HG02970 (cell line): ENCODE results near the gene QSOX2.
A peak's percentile ranks its signal among the peaks of the same experiment; 100 is the strongest.

Experiments used
- ATAC-seq: cut with Tn5 transposase; IDR thresholded peaks from one replicate; pipeline ENCODE4 v1.9.1; 2021; ENCODE audit warnings: mild to moderate bottlenecking, moderate library complexity, moderate number of reproducible peaks; ENCODE audit not compliant: unreplicated experiment, low FRiP score

Gene QSOX2

DNA sequence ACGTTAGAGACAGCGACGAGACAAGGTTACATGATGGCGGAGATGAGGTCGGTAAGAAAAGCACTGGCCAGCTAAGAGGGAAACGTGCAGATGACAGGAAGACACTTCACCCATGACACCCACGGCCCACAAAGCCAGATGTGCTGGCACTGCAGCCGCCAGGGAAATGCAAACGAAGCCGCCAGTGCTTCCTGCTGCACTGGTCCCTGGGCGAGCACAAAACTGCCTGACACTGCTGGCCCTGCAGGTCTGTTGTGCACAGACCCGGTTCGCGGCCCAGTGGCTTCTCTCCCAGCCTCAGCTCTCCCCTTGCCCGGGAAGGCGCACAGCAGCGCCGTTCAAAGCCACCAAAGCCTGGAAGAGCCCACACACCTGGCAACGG, 20.3 kb downstream of the QSOX2 start:
- peak; percentile 45 for ATAC-seq

DNA sequence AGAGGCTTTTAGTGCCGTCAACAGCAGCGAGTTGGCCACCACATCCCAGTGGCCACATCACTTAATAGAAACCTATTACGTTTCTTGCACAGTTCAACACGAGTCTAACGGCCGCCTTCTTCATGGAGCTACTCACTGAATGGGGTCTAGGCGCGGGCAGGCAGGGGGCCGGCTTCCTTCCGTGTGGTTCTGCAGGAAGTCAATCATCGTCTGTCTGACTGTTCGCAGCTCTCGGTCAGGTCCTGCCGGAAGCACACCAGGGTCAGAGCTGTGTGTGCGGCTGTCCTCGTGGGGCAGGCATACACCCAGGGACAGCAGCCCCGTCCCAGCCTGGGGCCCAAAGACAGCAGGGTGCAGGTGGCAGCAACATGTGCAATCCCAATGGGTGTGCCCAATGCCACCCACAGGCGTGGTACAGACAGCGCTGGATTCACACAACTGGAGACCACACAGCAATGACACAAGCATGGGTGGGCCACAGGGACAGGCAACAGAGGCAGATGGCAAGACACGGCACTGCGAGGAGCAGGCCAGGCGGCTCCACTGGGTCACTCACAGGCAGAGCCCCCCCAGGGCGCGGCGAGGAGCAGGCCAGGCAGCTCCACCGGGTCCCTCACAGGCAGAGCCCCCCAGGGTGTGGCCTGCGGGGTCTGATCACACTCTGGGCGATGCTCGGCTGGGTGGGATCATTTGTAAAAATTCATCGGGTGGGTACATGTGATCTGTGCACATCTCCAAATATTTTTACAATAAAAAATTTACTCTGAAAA, 21.6 kb downstream of the QSOX2 start:
- ATAC-seq, result no peak

GRCh38 chr9:136222906-136223285, 22.7 kb downstream of the QSOX2 start:
- ATAC-seq, result no peak

DNA sequence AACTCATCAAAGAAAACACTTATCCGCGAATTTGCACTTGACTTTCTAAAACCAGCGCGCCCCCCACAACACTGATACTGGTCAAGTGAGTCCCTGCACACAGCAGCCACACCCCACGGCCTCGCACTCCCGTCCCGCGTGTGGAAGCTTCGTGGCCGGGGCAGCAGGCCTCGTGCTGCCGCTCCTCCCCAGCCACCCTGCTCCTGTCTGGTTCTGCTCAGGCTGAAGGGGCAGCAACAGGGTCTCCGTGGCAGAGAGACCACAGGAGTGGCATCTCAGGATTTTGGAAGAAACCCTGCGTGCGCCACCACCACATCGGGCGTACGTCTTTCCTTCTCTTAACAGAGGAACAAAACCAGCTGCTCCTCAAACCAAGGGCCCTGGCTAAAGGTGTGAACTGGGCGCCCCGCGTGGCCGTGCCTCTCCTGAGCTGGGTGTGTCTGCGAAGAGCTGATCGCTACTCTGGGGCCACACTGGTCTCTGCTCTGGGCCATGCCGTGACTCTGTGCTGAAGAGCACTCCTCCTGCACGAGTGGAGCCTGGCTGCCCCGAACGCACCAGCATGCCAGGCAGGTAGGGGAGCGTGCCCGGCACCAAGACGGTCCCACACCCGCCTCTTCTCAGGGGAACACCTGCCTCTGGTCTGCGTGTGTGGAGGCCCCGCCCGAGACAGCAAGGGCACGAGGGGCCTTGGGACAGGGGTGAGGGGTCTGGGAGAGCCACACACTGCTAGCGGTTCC, 23.3 kb downstream of the QSOX2 start:
- no peak for ATAC-seq

DNA sequence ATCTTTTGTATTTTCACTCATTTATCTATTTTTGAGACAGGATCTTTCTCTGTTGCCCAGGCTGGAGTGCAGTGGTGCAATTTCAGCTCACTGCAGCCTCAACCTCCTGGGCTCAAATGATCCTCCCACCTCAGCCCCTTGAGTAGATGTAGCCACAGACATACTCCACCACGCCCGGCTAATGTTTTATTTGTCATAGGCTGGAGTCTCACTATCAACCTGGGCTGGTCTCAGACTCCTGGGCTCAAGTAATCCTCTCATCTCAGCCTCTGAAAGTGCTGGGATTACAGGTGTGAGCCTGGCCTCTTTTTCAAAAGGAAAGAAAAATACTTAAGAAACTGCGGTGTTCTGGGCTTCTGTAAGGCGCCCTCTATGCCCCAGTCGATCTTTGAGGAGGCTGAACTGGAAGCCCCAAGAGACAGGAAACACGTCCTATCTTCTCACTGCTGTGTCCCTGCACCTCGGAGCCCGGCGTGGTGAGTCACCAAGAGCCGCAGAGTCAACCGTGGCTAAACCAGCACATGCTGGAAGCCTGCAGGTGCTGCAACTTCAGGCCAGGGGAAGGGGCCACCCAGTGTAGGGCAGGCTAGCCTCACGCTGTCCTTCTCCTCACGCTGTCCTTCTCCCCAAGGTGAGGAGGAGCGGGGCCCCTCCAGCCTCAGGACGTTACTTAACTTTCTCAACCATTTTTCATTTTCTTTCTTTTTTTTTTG, 25.4 kb downstream of the QSOX2 start:
- ATAC-seq, result no peak

DNA sequence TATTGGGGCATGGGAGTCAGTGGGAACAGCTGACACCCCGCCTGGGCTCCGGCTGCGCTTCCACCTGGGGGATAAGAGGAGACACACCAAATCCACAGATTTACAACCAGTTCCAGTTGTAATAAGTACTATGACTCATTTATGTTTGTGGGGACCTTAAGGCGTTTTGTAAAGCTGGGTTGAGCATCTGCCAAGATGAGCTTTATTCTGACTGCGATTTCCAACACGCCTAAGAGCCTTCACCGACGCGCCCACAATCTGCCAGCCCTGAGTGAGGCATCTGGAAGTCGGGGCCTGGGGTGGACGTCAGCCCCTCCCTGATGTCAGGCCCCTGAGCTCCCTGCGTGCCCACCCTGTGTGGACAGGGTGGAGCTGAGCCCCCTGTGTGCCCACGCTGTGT, 26.3 kb downstream of the QSOX2 start:
- no peak for ATAC-seq

GRCh38 chr9:136218673-136219072, 26.9 kb downstream of the QSOX2 start:
- no peak for ATAC-seq

- ATAC-seq, result no peak
These were observed 27.3 kb downstream of the QSOX2 start for GRCh38 chr9:136218271-136218670.

- no peak for ATAC-seq
These were observed 28.9 kb downstream of the QSOX2 start for GRCh38 chr9:136216541-136217244.

DNA sequence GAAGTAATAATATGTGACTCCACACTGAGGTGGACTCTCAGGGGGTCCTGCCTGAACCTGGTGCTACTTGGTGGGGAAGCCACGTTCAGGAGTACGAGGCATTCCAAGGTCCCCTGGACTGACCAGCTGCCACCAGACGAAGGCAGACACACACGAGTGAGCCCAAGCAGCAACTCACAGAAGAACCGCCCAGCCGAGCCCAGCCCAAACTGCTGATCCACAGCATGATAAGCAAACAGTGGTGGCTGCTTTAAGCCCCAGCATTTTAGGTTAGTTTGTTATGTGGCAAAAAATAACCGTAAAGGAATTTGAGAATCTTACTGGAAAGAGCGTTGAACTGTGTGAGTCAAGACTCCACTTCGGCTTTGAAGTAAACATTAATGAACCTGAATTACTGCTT, 31.9 kb downstream of the QSOX2 start:
- no peak for ATAC-seq

DNA sequence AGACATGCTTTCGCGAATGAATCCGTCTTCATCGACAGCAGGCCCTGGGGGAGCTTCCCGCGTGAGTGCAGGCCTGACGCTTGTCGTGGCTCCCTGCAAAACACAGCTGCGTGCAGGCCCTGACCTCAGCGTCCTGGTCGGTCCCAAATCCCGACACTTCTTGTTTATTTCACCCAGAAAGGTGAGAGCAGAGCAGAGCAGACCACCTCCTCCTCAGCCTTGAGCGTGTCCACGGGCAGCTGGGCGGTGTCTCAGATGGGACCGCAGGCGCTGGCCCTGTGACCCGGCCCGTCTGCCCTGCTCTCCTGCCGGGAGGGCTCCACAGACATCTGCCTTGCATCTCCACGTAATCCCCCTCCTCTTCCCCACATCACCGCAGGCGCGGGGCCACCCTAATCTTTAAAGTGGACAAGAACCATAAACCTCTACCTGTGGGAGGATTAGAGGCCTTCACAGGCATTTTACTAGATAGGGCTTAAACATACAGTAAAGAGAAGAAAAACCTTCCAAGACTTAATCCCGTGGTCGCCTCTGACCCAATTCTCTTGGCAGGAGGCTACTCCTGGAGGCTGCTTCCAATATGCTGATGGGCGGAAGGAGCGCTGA, 33.2 kb downstream of the QSOX2 start:
- no peak for ATAC-seq

GRCh38 chr9:136211441-136212344, 33.9 kb downstream of the QSOX2 start:
- ATAC-seq, result no peak

DNA sequence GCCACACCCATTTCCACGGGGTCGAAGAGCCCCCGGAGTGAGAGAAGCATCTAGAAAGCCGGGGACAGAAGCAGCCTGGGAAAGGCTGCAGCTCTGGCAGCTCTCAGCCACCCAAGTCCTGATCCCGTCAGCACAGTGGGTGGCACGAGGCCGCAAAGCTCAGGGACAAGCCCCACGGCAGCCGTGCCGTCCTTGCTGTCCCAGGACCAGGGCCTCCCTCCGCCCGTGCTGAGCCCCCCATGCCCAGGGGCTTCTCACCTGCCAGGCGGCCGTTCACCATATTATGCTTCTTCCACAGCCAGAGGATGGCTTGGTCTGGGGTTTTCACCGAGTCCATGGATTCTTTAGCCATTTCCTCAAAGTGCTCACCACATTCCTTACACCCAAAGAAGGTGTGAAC, 34.6 kb downstream of the QSOX2 start:
- no peak for ATAC-seq

DNA sequence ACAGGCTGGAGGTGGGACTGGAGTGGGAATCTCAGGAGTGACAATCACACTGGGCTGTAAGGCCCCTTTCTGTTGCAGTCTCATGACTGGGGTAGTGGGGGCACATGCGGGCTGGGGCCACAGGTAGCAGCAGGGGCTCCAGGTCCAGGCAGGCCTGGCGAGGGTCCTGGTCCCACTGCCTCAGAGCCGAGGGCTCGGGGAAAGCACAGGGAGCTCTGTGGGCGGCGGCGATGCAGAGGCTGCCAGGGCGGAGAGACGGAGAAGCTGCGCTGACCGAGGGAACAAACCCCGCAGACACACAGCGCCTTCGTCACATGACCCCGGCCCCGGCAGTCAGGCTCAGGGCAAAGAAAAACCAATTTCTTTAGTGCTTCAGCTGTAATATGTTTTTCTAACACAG, 35.3 kb downstream of the QSOX2 start:
- ATAC-seq, result no peak

GRCh38 chr9:136209786-136210185, 35.8 kb downstream of the QSOX2 start:
- no peak for ATAC-seq

DNA sequence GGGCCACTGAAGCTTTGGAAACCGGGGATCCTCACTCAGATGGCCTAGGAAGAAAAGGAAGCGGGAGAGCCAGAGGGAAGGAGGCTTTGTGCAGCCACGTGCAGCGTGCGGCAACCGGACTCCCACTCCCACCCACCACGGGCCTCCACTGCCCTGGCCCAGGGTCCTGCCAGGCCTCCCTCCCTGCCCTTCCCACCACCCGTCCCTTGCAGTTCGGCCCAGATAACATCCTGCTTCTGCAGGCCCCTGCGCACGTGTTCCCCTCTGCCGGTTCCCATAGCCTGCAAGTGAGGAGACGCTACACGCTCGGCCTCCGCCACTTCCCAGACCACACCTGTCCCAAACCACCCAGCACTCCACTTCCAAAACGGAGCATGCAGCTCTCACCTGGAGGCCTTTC, 36.4 kb downstream of the QSOX2 start:
- ATAC-seq, result no peak

DNA sequence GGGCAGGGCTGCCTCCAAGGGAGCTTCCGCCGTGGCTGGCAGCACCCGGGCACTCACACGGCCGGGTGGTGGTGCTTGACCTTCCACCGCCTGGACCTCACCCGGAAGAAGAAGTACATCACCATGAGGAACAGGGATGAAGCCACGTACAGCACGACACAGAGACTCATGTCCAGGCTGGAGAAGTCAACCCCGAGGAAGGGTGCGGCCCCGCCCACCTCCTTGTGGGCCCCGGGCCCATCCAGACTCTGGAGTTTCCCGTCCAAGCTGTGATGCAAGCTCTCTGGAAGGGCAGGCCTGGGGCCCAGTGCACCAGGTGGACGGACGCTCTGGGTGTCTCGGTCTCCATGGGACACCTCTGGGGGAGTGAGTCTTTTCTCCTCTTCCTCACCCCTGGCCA, 36.9 kb downstream of the QSOX2 start:
- no peak for ATAC-seq

GRCh38 chr9:136207616-136208015, 38.0 kb downstream of the QSOX2 start:
- ATAC-seq, result no peak

GRCh38 chr9:136206602-136207275, 38.9 kb downstream of the QSOX2 start:
- ATAC-seq, result no peak
